MM.1S (cell line): ENCODE data around the gene COPS2.
A peak's percentile ranks its signal among the peaks of the same experiment; 100 is the strongest.

Experiments
- DNase-seq: peaks from one replicate; pipeline ENCODE4 v3.0.0-alpha.2; 2015
- H2AFZ ChIP-seq: fragments of 300-600 bp; sonication (generic); 2 replicates; pipeline ENCODE4 v1.6.0; 2016; ENCODE audit warnings: antibody characterized with exemption, low read length
- H3F3A ChIP-seq: fragments of 300-600 bp; sonication (generic); 2 replicates; pipeline ENCODE4 v1.6.1; 2016; ENCODE audit warnings: mild to moderate bottlenecking, antibody characterized with exemption, low read length, moderate library complexity, mixed read lengths; ENCODE audit not compliant: insufficient read depth
- H3K27ac ChIP-seq: fragments of 300-600 bp; sonication (generic); 2 replicates; pipeline ENCODE4 v1.5.1; 2016; ENCODE audit warnings: mild to moderate bottlenecking, low read length
- H3K27me3 ChIP-seq: fragments of 300-600 bp; sonication (generic); replicated peaks from 2 replicates; pipeline ENCODE4 v1.6.0; 2016; ENCODE audit warnings: low read length; ENCODE audit not compliant: insufficient read depth
- H3K36me3 ChIP-seq: fragments of 300-600 bp; sonication (generic); replicated peaks from 2 replicates; pipeline ENCODE4 v1.6.1; 2016; ENCODE audit warnings: mild to moderate bottlenecking, low read length, mixed read lengths; ENCODE audit not compliant: insufficient read depth
- H3K4me1 ChIP-seq: fragments of 300-600 bp; sonication (generic); 2 replicates; pipeline ENCODE4 v1.6.1; 2016; ENCODE audit warnings: low read length, mixed read lengths
- H3K4me2 ChIP-seq: fragments of 300-600 bp; sonication (generic); 2 replicates; pipeline ENCODE4 v1.6.0; 2016; ENCODE audit warnings: low read depth, low read length
- H3K4me3 ChIP-seq: fragments of 300-600 bp; sonication (generic); 2 replicates; pipeline ENCODE4 v1.5.1; 2016; ENCODE audit warnings: low read length, mixed read lengths
- H3K79me2 ChIP-seq: fragments of 300-600 bp; sonication (generic); 2 replicates; pipeline ENCODE4 v1.6.1; 2016; ENCODE audit warnings: mixed run types, low read length, mixed read lengths
- H3K9ac ChIP-seq: fragments of 300-600 bp; sonication (generic); 2 replicates; pipeline ENCODE4 v1.6.1; 2016; ENCODE audit warnings: low read length, mixed read lengths
- H3K9me2 ChIP-seq: fragments of 300-600 bp; sonication (generic); replicated peaks from 2 replicates; pipeline ENCODE4 v1.6.1; 2016; ENCODE audit warnings: mild to moderate bottlenecking, low read length, mixed read lengths; ENCODE audit not compliant: insufficient read depth
- H3K9me3 ChIP-seq: fragments of 300-600 bp; sonication (generic); replicated peaks from 2 replicates; pipeline ENCODE4 v1.6.1; 2016; ENCODE audit warnings: mild to moderate bottlenecking, low read length, mixed read lengths; ENCODE audit not compliant: insufficient read depth
- H4K20me1 ChIP-seq: fragments of 300-600 bp; sonication (generic); 2 replicates; pipeline ENCODE4 v1.6.1; 2016; ENCODE audit warnings: mild to moderate bottlenecking, low read length, moderate library complexity, mixed read lengths; ENCODE audit not compliant: insufficient read depth
- EZH2 ChIP-seq: fragments of 300-600 bp; sonication (generic); optimal IDR thresholded peaks from 2 replicates; pipeline ENCODE3; 2017; ENCODE audit warnings: low read depth, mild to moderate bottlenecking, antibody characterized with exemption, low read length, mixed read lengths
- EZH2phosphoT487 ChIP-seq: fragments of 300-600 bp; sonication (generic); IDR thresholded peaks from 2 replicates; pipeline ENCODE4 v1.6.1; 2018; ENCODE audit warnings: antibody characterized with exemption, low read length
- TF ChIP-seq, protein P1 (sequence below): fragments of 300-600 bp; sonication (generic); IDR thresholded peaks from 2 replicates; pipeline ENCODE4 v1.5.1; 2016; ENCODE audit warnings: antibody characterized with exemption, low read length, mixed read lengths

Gene COPS2

GRCh38 chr15:49134683-49135341, 20.6 kb downstream of the COPS2 start:
- H3K36me3 ChIP-seq: peaks cover 16% of the 10 kb centered on the region; the same call in 1 of the 2 replicates

DNA sequence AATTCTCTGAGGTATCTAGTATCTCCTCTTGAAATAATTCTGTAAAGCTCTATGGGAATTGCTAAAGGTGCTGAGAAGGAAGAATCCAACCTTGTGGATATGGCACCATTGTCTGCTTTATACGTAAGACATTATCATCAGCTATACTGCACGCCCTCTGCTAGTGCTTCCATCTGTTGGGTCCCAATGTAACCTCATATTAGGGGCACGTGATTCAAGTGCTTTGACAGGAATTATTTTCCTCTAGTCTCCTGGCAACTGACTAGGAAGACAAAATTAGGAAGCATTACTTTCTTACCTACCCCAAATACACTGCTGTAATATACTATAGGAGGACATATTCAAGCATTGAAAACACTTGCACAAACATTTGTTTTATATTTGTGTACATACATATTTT, 24.0 kb downstream of the COPS2 start:
- no peak overlapping the region for H2AFZ ChIP-seq

More at GRCh38 chr15:49134683-49135341, 20.6 kb downstream of the COPS2 start:
- Histone ChIP-seq H3K79me2 (peaks cover 31% of the 10 kb centered on the region; the same call in 1 of the 2 replicates), H3K4me1 (peaks cover 16% of the 10 kb centered on the region), H3K27me3 (no peaks in the 10 kb centered on the region), H3F3A (no peaks in the 10 kb centered on the region), H3K27ac (peak overlapping the region; percentile 17; the same call in 1 of the 2 replicates), H2AFZ (no peak overlapping the region), H3K9ac (no peak overlapping the region; the same call in 1 of the 2 replicates), H3K4me2 (peak overlapping the region; percentile 50; the same call in 1 of the 2 replicates), H3K4me3 (no peak overlapping the region; the same call in 1 of the 2 replicates), H3K9me3 (no peaks in the 10 kb centered on the region), H4K20me1 (no peaks in the 10 kb centered on the region), H3K9me2 (no peaks in the 10 kb centered on the region)
- TF ChIP-seq EZH2 (no peak), EZH2phosphoT487 (no peak)
- TF ChIP-seq, protein P1, sequence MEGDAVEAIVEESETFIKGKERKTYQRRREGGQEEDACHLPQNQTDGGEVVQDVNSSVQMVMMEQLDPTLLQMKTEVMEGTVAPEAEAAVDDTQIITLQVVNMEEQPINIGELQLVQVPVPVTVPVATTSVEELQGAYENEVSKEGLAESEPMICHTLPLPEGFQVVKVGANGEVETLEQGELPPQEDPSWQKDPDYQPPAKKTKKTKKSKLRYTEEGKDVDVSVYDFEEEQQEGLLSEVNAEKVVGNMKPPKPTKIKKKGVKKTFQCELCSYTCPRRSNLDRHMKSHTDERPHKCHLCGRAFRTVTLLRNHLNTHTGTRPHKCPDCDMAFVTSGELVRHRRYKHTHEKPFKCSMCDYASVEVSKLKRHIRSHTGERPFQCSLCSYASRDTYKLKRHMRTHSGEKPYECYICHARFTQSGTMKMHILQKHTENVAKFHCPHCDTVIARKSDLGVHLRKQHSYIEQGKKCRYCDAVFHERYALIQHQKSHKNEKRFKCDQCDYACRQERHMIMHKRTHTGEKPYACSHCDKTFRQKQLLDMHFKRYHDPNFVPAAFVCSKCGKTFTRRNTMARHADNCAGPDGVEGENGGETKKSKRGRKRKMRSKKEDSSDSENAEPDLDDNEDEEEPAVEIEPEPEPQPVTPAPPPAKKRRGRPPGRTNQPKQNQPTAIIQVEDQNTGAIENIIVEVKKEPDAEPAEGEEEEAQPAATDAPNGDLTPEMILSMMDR: no peak
- DNase-seq: no peak

DNA sequence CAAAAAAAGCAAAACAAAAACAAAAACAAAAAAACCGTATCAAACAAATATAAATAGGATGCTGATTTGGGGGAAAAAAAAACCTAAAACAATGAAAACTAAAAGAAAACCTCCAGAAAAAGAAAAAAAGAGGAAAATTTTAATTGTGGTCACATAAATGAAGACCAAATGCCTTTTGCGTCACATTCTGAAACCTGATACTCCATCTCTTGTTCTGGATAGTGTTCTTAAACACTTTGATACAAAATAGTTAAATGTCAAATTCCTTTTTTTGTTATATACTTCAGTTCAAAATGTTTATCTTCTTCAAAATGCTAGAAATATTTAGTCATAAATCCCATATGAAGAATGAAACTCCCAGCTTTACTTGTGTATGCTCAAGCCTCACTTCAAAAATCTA, 31.0 kb downstream of the COPS2 start:
- no peaks in the 10 kb centered on the region for H3K4me1 ChIP-seq
- no peaks in the 10 kb centered on the region for H4K20me1 ChIP-seq
- H3K27ac ChIP-seq: no peak overlapping the region
- H3K36me3 ChIP-seq: peaks cover 5% of the 10 kb centered on the region; the same call in 1 of the 2 replicates
- H3K9me3 ChIP-seq: no peaks in the 10 kb centered on the region
- H3K4me2 ChIP-seq: no peak overlapping the region
- H2AFZ ChIP-seq: no peak overlapping the region
- no peaks in the 10 kb centered on the region for H3K79me2 ChIP-seq
- DNase-seq: no peak
- no peaks in the 10 kb centered on the region for H3K9me2 ChIP-seq
- H3F3A ChIP-seq: no peaks in the 10 kb centered on the region; the same call in 1 of the 2 replicates
- H3K27me3 ChIP-seq: no peaks in the 10 kb centered on the region
- no peak overlapping the region for H3K4me3 ChIP-seq
- H3K9ac ChIP-seq: no peak overlapping the region
- TF ChIP-seq, protein P1: no peak
- TF ChIP-seq EZH2 (no peak), EZH2phosphoT487 (no peak)

More for the DNA sequence above, 24.0 kb downstream of the COPS2 start:
- DNase-seq: no peak
- no peak for TF ChIP-seq EZH2phosphoT487
- TF ChIP-seq EZH2: no peak
- TF ChIP-seq, protein P1: no peak
- Histone ChIP-seq H3K27me3 (no peaks in the 10 kb centered on the region), H3K9me2 (no peaks in the 10 kb centered on the region), H3K36me3 (peaks cover 15% of the 10 kb centered on the region; the same call in 1 of the 2 replicates), H3F3A (no peaks in the 10 kb centered on the region), H3K4me3 (no peak overlapping the region), H3K4me2 (no peak overlapping the region), H4K20me1 (no peaks in the 10 kb centered on the region), H3K79me2 (0 out of 2 replicates have a peak, but pooled peaks cover 14% of the 10 kb centered on the region), H3K9me3 (no peaks in the 10 kb centered on the region), H3K27ac (no peak overlapping the region), H3K9ac (no peak overlapping the region), H3K4me1 (peaks cover 16% of the 10 kb centered on the region)
